SK-N-SH (cell line): ENCODE data around the gene SLC24A3.

ENCODE experiments used
- CTCF ChIP-seq: fragments of 200-600 bp; sonication (generic); IDR thresholded peaks from 2 replicates; pipeline ENCODE4 v1.6.1; 2017; ENCODE audit warnings: antibody characterized with exemption, mild to moderate bottlenecking, moderate library complexity
- ELF1 ChIP-seq: IDR thresholded peaks from 2 replicates; pipeline ENCODE4 v1.4.0; 2012
- EP300 ChIP-seq, 2 experiments: IDR thresholded peaks; 2 replicates each; pipeline versions ENCODE4 v1.4.0 to v1.6.1; 2012; ENCODE audit warnings: borderline replicate concordance in 1 of 2, low read depth in 1 of 2, low read length in 1 of 2
- POLR2AphosphoS5 ChIP-seq: IDR thresholded peaks from 2 replicates; pipeline ENCODE4 v1.6.1; 2012; ENCODE audit warnings: low read depth, low read length
- RAD21 ChIP-seq: IDR thresholded peaks from 2 replicates; pipeline ENCODE4 v1.6.1; 2012; ENCODE audit warnings: mild to moderate bottlenecking, low read length
- SIN3A ChIP-seq: IDR thresholded peaks from 2 replicates; pipeline ENCODE4 v1.6.1; 2012; ENCODE audit warnings: low read depth, mild to moderate bottlenecking, low read length, moderate library complexity, borderline replicate concordance
- SMC3 ChIP-seq: IDR thresholded peaks from 2 replicates; pipeline ENCODE4 v1.6.1; 2012; ENCODE audit warnings: low read depth, low read length, improper control_type of control experiment
- TAF1 ChIP-seq: IDR thresholded peaks from 2 replicates; pipeline ENCODE4 v1.6.1; 2012; ENCODE audit warnings: low read depth, mild to moderate bottlenecking, low read length, moderate library complexity, borderline replicate concordance
- USF1 ChIP-seq: IDR thresholded peaks from 2 replicates; pipeline ENCODE4 v1.4.0; 2012; ENCODE audit warnings: low read depth, borderline replicate concordance
- YY1 ChIP-seq: IDR thresholded peaks from 2 replicates; pipeline ENCODE4 v1.4.0; 2012; ENCODE audit warnings: low read depth, mild to moderate bottlenecking
- TF ChIP-seq, protein P1 (sequence below): IDR thresholded peaks from 2 replicates; pipeline ENCODE4 v1.4.0; 2012; ENCODE audit warnings: low read depth
- TF ChIP-seq, protein P2 (sequence below): IDR thresholded peaks from 2 replicates; pipeline ENCODE4 v1.4.0; 2012; ENCODE audit warnings: low read depth, borderline replicate concordance
- TF ChIP-seq, protein P3 (sequence below): fragments of 150-350 bp; IDR thresholded peaks from 2 replicates; pipeline ENCODE4 v1.6.1; 2017; ENCODE audit warnings: antibody characterized with exemption, low read length, low read depth, borderline replicate concordance

GRCh38 chr20:19590382-19590781, 377.9 kb downstream of the SLC24A3 start:
- TF ChIP-seq CTCF (no peak), SIN3A (no peak), EP300 (IDR thresholded peaks at IDR 0.05; ENCODE audit: borderline replicate concordance in 1 of 2, low read depth in 1 of 2, low read length in 1 of 2) (no peak), SMC3 (no peak), ELF1 (no peak), USF1 (no peak), YY1 (no peak), TAF1 (no peak), RAD21 (no peak), POLR2AphosphoS5 (no peak)
- TF ChIP-seq, protein P1, sequence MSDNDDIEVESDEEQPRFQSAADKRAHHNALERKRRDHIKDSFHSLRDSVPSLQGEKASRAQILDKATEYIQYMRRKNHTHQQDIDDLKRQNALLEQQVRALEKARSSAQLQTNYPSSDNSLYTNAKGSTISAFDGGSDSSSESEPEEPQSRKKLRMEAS: no peak
- TF ChIP-seq, protein P2, sequence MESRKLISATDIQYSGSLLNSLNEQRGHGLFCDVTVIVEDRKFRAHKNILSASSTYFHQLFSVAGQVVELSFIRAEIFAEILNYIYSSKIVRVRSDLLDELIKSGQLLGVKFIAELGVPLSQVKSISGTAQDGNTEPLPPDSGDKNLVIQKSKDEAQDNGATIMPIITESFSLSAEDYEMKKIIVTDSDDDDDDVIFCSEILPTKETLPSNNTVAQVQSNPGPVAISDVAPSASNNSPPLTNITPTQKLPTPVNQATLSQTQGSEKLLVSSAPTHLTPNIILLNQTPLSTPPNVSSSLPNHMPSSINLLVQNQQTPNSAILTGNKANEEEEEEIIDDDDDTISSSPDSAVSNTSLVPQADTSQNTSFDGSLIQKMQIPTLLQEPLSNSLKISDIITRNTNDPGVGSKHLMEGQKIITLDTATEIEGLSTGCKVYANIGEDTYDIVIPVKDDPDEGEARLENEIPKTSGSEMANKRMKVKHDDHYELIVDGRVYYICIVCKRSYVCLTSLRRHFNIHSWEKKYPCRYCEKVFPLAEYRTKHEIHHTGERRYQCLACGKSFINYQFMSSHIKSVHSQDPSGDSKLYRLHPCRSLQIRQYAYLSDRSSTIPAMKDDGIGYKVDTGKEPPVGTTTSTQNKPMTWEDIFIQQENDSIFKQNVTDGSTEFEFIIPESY: no peak
- TF ChIP-seq, protein P3, sequence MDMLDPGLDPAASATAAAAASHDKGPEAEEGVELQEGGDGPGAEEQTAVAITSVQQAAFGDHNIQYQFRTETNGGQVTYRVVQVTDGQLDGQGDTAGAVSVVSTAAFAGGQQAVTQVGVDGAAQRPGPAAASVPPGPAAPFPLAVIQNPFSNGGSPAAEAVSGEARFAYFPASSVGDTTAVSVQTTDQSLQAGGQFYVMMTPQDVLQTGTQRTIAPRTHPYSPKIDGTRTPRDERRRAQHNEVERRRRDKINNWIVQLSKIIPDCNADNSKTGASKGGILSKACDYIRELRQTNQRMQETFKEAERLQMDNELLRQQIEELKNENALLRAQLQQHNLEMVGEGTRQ: no peak
